Fibroblast of the aortic adventitia (primary cell): ENCODE data around the gene GPR75. TPM values are rescaled to one million over a fixed set of nuclear protein-coding genes. Genes with fewer than 3 reads are reported as not detected.
"Not testable (repeated sequence)": the region's sequence is repeated elsewhere in the genome, so short reads cannot be mapped to it uniquely, and the experiment has no call there.

Experiments used
- DNase-seq: peaks from one replicate; pipeline ENCODE4 v3.0.0-alpha.2; 2010; ENCODE audit warnings: low read depth
- H3K4me3 ChIP-seq: 2 replicates; pipeline ENCODE4 v1.5.1; 2011; ENCODE audit warnings: low read depth, mild to moderate bottlenecking, control low read depth, low read length, moderate library complexity
- CTCF ChIP-seq: IDR thresholded peaks from 2 replicates; pipeline ENCODE4 v1.5.1; 2011; ENCODE audit warnings: mild to moderate bottlenecking, low read length, control low read depth, inconsistent platforms; ENCODE audit not compliant: insufficient read depth
- total RNA-seq: library from RNA; depleted of rRNA; stranded (reverse); fragments of >200 nt; gene quantifications from 2 replicates; pipeline ENCODE4 v1.2.3, GENCODE V29; 2012; ENCODE audit warnings: low replicate concordance

The GPR75 gene
- total RNA-seq, 1 donor, result 2.4 TPM

- no peak for TF ChIP-seq CTCF
- no peak for DNase-seq
- no peak overlapping the region for H3K4me3 ChIP-seq
Observed at GRCh38 chr2:53843595-53843994, 16.2 kb downstream of the GPR75 start.

GRCh38 chr2:53842891-53843290, 16.9 kb downstream of the GPR75 start:
- no peak overlapping the region for H3K4me3 ChIP-seq
- no peak for TF ChIP-seq CTCF
- no peak for DNase-seq

GRCh38 chr2:53841651-53842050, 18.1 kb downstream of the GPR75 start:
- not testable (repeated sequence) for H3K4me3 ChIP-seq, DNase-seq

GRCh38 chr2:53840580-53840979, 19.2 kb downstream of the GPR75 start:
- no peak overlapping the region for H3K4me3 ChIP-seq
- no peak for DNase-seq
- TF ChIP-seq CTCF, result no peak

GRCh38 chr2:53829980-53830290, 29.8 kb downstream of the GPR75 start:
- not testable (repeated sequence) for DNase-seq

GRCh38 chr2:53829273-53829979, 30.3 kb downstream of the GPR75 start:
- no peak for TF ChIP-seq CTCF

More at GRCh38 chr2:53829980-53830290, 29.8 kb downstream of the GPR75 start:
- not testable (repeated sequence) for H3K4me3 ChIP-seq

GRCh38 chr2:53828331-53828730, 31.4 kb downstream of the GPR75 start:
- DNase-seq, result no peak
- no peak overlapping the region for H3K4me3 ChIP-seq
- no peak for TF ChIP-seq CTCF

More at GRCh38 chr2:53829273-53829979, 30.3 kb downstream of the GPR75 start:
- DNase-seq, result no peak
- no peak overlapping the region for H3K4me3 ChIP-seq
